Lower leg skin (tissue), 3 donors: ENCODE data around the gene ASPG.

Source experiments
- POLR2A ChIP-seq, 2 donors: fragments of 450-650 bp; IDR thresholded peaks; one replicate each; pipeline ENCODE4 v1.6.1; 2016 to 2017; ENCODE audit warnings: antibody characterized with exemption in 2 of 2, mild to moderate bottlenecking in 1 of 2, moderate library complexity in 1 of 2
- TF ChIP-seq, protein P1 (sequence below), 3 donors: fragments of 450-650 bp; IDR thresholded peaks; one replicate each; pipeline ENCODE4 v1.5.1; 2016; ENCODE audit warnings: antibody characterized with exemption in 3 of 3, mild to moderate bottlenecking in 3 of 3, moderate library complexity in 2 of 3

DNA sequence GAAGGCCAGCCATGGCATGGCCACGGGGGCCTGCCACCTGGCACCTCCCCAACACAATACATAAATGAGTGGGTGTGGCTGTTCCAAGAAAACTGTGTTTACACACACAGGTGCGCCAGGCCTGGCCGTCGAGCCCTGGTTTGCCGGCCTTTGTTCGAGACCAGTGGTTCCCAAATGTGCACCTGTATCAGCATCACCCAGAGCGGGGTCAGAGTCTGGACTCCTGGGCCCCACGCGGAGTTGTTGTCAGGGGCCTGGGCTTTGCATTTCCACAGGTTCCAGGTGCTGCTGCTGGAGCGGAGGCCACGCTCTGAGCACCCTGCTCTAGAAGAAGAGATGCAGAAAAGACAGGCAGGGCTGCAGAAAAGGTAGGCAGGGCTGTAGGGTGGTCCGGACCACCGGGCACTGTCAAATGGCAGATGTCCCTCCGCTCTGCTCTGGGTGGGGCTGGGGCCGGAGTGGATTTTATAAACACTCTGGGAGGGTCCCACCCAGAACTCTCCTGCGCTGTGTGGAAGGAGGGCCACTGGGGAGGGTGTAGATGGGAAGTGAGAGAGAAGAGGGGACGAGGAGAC, 4.2 kb upstream of the ASPG start:
- TF ChIP-seq, protein P1, sequence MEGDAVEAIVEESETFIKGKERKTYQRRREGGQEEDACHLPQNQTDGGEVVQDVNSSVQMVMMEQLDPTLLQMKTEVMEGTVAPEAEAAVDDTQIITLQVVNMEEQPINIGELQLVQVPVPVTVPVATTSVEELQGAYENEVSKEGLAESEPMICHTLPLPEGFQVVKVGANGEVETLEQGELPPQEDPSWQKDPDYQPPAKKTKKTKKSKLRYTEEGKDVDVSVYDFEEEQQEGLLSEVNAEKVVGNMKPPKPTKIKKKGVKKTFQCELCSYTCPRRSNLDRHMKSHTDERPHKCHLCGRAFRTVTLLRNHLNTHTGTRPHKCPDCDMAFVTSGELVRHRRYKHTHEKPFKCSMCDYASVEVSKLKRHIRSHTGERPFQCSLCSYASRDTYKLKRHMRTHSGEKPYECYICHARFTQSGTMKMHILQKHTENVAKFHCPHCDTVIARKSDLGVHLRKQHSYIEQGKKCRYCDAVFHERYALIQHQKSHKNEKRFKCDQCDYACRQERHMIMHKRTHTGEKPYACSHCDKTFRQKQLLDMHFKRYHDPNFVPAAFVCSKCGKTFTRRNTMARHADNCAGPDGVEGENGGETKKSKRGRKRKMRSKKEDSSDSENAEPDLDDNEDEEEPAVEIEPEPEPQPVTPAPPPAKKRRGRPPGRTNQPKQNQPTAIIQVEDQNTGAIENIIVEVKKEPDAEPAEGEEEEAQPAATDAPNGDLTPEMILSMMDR (IDR thresholded peaks at IDR 0.05) = no peak
- TF ChIP-seq POLR2A (IDR thresholded peaks at IDR 0.05) = no peak
